ENCODE measurements around the gene SPTBN5. TPM values are rescaled to one million over a fixed set of nuclear protein-coding genes. Genes with fewer than 3 reads are reported as not detected.
A peak's percentile ranks its signal among the peaks of the same experiment; 100 is the strongest.

SPTBN5 gene
- total RNA-seq, 1 donor from 2014 or later: 0.32 TPM

DNA sequence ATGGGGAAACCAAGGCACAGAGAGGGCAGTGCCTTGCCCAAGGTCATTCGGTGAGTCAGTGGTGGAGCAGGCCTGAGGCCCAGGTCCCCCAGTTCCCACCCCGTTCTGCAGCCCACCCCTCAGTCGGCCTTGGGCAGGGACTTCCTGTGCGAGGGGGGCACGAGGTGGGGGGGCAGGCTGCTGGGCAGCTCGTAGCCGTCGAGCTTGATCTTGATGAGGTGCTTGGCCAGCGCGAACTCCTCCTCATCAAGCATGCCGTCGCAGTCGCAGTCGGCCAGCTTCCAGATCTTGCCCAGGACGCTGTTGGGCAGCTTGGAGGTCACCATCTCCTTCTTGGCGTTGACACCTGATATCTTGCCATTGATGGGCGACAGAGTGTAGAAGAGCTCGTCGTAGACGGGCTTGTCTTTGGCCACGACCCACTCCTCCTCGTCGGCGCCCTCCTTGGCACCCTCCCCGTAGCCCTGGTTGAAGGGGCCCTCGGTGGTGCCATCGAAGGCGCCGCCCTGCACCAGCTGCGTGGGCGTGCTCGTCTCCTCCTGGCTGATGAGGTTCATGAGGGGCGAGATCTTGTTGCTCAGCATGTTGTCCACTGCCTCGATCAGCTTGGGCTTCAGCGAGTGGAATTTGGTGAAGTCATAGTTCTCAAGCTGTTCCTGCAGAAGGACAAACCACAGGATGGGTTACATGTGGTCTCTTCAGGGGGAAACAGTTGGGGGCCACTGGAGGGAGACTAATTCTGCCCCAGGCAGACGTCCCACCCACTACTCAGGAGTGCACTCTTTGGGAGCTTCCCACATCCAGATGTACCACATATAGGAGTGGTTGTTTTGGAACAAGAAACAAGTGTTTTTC, 6.9 kb upstream of the SPTBN5 start:
- TF ChIP-seq, protein P1, sequence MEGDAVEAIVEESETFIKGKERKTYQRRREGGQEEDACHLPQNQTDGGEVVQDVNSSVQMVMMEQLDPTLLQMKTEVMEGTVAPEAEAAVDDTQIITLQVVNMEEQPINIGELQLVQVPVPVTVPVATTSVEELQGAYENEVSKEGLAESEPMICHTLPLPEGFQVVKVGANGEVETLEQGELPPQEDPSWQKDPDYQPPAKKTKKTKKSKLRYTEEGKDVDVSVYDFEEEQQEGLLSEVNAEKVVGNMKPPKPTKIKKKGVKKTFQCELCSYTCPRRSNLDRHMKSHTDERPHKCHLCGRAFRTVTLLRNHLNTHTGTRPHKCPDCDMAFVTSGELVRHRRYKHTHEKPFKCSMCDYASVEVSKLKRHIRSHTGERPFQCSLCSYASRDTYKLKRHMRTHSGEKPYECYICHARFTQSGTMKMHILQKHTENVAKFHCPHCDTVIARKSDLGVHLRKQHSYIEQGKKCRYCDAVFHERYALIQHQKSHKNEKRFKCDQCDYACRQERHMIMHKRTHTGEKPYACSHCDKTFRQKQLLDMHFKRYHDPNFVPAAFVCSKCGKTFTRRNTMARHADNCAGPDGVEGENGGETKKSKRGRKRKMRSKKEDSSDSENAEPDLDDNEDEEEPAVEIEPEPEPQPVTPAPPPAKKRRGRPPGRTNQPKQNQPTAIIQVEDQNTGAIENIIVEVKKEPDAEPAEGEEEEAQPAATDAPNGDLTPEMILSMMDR (IDR thresholded peaks at IDR 0.05; ENCODE audit: partially characterized antibody, unreplicated experiment): no peak

DNA sequence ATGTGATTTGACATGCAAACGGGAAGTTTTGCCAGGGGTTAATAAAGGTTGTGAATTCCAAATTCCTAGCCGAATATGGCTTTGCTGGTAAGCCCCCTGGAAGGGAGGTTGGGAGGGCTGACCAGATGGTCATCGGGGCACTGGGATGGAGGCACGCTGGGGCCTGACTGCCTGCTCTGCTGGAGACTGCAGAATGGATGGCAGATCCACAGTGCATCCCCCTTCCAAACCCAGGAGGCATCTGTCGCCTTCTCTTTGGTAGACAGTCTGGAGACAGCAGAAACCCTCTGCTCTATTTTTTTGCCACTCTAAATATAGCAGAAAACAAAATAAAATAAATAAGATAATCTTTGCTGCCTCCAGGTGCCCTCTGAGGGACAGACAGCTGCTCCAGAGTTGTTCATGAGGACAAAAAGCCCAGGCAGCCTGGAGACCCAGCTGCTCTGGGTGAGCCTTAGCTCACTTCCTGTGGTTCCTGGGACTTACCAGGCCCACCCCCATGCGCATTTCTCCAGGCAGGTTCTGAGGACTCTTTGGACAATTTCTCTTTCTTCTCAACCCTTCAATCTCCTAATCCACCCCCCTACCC, 6.1 kb upstream of the SPTBN5 start:
- Mint-ChIP-seq H3K4me3 (ENCODE audit: unreplicated experiment) (no peak overlapping the region), H3K36me3 (ENCODE audit: unreplicated experiment) (no peaks in the 10 kb centered on the region), H3K27ac (ENCODE audit: unreplicated experiment) (peak overlapping the region; percentile 48), H3K9me3 (ENCODE audit: unreplicated experiment) (peaks cover 2% of the 10 kb centered on the region), H3K4me1 (ENCODE audit: low read depth, unreplicated experiment) (peaks cover 26% of the 10 kb centered on the region), H3K27me3 (ENCODE audit: unreplicated experiment) (peaks cover 7% of the 10 kb centered on the region)
- no peak for DNase-seq
- TF ChIP-seq, protein P1 (IDR thresholded peaks at IDR 0.05; ENCODE audit: partially characterized antibody, unreplicated experiment): no peak

More for the DNA sequence above, 6.9 kb upstream of the SPTBN5 start:
- Mint-ChIP-seq H3K27ac (ENCODE audit: unreplicated experiment) (no peak overlapping the region), H3K27me3 (ENCODE audit: unreplicated experiment) (peaks cover 2% of the 10 kb centered on the region), H3K4me3 (ENCODE audit: unreplicated experiment) (no peak overlapping the region), H3K4me1 (ENCODE audit: low read depth, unreplicated experiment) (peaks cover 27% of the 10 kb centered on the region), H3K36me3 (ENCODE audit: unreplicated experiment) (no peaks in the 10 kb centered on the region), H3K9me3 (ENCODE audit: unreplicated experiment) (peaks cover 2% of the 10 kb centered on the region)
- no peak for DNase-seq

DNA sequence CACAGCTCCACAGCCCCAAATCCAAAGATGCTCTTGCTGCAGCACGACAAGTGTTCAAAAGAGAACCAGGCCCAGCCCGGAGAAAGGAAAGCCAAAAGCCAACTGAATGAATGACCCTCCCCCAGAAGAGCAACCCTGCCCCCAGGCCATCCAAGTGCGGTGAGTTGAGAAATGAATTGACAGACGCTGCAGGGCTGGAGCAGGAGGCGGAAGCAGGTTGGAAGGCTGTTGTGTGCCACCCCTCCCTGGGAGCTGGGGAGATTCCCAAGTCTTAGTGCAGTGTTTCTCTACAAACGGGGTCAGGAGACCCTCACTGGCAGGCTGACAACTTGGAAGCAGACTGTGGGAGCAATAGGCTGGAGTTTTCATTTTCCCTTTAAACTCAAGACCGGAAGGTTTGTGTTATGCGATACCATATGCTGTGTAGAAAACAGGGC, 3.5 kb upstream of the SPTBN5 start:
- no peak overlapping the region for H3K27ac Mint-ChIP-seq (ENCODE audit: unreplicated experiment)
- peaks cover 7% of the 10 kb centered on the region for H3K27me3 Mint-ChIP-seq (ENCODE audit: unreplicated experiment)

DNA sequence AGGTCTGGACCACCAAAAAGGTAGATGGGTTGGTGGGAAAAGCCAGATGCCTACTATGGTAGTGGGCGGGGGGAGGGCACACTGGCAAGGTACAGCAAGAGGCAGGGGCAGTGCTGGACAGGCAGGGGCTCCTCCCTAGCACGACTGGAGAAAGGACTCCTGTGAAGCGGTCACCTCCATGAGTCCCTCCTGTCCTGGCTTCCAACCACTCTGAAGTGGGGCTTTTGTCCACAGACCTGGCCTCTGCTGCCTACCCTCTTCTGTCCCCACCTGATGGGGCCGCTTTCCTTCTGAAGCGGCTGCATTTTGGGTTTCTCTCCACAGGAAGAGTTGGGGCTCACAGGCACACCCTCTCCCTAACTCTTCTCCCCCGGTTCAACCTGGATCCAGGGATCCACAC, 2.7 kb upstream of the SPTBN5 start:
- peaks cover 2% of the 10 kb centered on the region for H3K9me3 Mint-ChIP-seq (ENCODE audit: unreplicated experiment)
- H3K27me3 Mint-ChIP-seq (ENCODE audit: unreplicated experiment): peaks cover 7% of the 10 kb centered on the region
- H3K4me1 Mint-ChIP-seq (ENCODE audit: low read depth, unreplicated experiment): peaks cover 19% of the 10 kb centered on the region
- H3K36me3 Mint-ChIP-seq (ENCODE audit: unreplicated experiment): no peaks in the 10 kb centered on the region
- no peak overlapping the region for H3K27ac Mint-ChIP-seq (ENCODE audit: unreplicated experiment)
- no peak for DNase-seq
- TF ChIP-seq, protein P1 (IDR thresholded peaks at IDR 0.05; ENCODE audit: partially characterized antibody, unreplicated experiment): no peak
- H3K4me3 Mint-ChIP-seq (ENCODE audit: unreplicated experiment): no peak overlapping the region

More for the DNA sequence above, 3.5 kb upstream of the SPTBN5 start:
- H3K36me3 Mint-ChIP-seq (ENCODE audit: unreplicated experiment): no peaks in the 10 kb centered on the region
- H3K4me1 Mint-ChIP-seq (ENCODE audit: low read depth, unreplicated experiment): peaks cover 19% of the 10 kb centered on the region
- TF ChIP-seq, protein P1 (IDR thresholded peaks at IDR 0.05; ENCODE audit: partially characterized antibody, unreplicated experiment): no peak
- no peak overlapping the region for H3K4me3 Mint-ChIP-seq (ENCODE audit: unreplicated experiment)
- DNase-seq: no peak
- peaks cover 2% of the 10 kb centered on the region for H3K9me3 Mint-ChIP-seq (ENCODE audit: unreplicated experiment)

DNA sequence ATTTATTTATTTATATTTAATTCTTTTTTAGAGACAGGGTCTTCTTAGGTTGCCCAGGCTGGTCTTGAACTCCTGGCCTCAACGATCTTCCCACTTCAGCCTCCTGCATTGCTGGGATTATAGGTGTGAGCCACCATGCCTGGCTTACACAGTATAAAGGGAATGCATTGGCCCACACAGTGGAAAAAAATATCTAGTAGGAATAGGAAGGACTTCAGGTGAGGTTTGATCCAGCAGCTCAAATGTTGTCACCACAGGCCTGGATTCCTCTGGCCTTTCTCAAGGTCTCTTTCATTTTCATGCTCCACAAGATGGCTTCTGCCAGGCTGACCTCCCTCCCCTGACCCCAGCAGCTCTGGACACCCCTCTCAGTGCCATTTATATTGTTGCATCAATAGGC, 2.1 kb upstream of the SPTBN5 start:
- peaks cover 2% of the 10 kb centered on the region for H3K9me3 Mint-ChIP-seq (ENCODE audit: unreplicated experiment)
- no peaks in the 10 kb centered on the region for H3K36me3 Mint-ChIP-seq (ENCODE audit: unreplicated experiment)
- DNase-seq: no peak
- no peak overlapping the region for H3K27ac Mint-ChIP-seq (ENCODE audit: unreplicated experiment)
- peaks cover 7% of the 10 kb centered on the region for H3K27me3 Mint-ChIP-seq (ENCODE audit: unreplicated experiment)
- H3K4me3 Mint-ChIP-seq (ENCODE audit: unreplicated experiment): no peak overlapping the region
- peaks cover 16% of the 10 kb centered on the region for H3K4me1 Mint-ChIP-seq (ENCODE audit: low read depth, unreplicated experiment)
- TF ChIP-seq, protein P1 (IDR thresholded peaks at IDR 0.05; ENCODE audit: partially characterized antibody, unreplicated experiment): no peak
